ENCODE measurements around the gene RPTOR.
"Not testable (repeated sequence)": the region's sequence is repeated elsewhere in the genome, so short reads cannot be mapped to it uniquely, and the experiment has no call there.

The RPTOR gene

GRCh38 chr17:80615376-80615775 lies 70.7 kb downstream of the RPTOR start:
- DNase-seq (ENCODE audit: low read depth): no peak

GRCh38 chr17:80616705-80617104 lies 72.1 kb downstream of the RPTOR start:
- no peak for DNase-seq (ENCODE audit: low read depth)

GRCh38 chr17:80618304-80618703 lies 73.7 kb downstream of the RPTOR start:
- DNase-seq (ENCODE audit: low read depth): no peak

DNA sequence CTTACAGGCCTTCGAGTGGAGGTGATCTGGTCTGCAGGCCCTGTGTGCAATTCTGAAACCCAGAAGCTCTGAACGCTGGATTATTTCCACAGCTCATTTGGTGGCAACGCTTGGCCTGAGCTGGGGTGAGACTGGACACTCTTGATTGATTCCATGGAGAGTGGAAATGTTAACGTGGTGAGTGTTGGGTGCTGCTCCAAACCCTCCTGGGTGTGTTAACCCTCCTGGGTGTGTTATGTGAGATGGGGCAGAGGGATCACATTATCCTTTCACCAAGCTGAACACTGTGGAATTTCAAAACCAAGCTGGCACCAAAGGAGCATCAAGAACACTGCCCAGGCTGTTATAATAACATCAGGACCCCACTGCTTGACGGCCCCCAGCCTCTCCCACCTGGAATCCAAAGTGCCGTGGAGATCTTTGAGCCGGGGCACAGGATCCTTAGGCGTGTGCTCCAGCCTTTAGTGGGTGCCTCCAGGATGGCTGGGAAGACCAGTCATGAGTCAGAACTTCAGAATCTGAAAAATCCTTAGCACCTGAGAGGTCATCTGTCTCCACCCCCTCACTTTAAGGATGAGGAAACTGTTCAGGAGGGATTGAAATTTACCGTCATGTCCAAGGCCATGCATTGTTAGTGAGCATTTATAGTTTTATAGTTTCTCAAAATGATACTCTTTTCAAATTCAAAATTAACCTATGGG lies 75.0 kb downstream of the RPTOR start:
- no peak for DNase-seq (ENCODE audit: low read depth)

DNA sequence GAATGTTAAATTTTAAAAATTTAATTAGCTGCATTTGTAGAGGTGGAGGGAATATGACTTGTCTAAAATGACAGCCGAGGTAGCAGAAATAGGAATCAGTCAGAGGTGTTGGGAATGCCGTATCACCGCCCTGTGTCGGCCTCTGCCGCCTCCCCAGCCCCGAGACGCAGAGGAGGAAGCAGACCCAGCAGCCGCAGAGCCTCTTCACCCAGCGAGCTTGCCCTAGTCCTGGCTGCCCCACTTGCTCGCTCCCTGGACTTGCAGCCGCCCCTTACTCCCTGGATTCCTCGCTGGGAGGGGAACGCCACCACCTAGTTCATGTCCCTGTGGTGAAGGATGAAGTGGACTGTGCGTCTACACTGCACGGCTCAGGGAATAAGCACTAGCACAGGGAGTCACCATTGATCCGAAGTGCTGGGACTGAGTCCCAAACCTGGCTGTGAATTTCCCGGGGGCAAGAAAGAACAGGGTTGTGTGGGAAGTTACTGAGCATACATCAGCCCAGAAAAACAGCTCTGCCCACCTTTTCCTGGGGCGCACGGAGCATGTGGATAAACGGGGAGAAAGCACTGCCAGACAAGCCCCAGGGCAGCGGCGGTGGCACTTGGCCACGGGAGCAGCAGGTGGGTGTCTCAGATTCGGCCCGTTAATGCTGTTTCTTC lies 76.8 kb downstream of the RPTOR start:
- no peak for DNase-seq (ENCODE audit: low read depth)

- DNase-seq (ENCODE audit: low read depth): no peak
Measured at GRCh38 chr17:80621997-80622357, 77.3 kb downstream of the RPTOR start.

GRCh38 chr17:80624864-80625263 lies 80.2 kb downstream of the RPTOR start:
- no peak for DNase-seq (ENCODE audit: low read depth)

DNA sequence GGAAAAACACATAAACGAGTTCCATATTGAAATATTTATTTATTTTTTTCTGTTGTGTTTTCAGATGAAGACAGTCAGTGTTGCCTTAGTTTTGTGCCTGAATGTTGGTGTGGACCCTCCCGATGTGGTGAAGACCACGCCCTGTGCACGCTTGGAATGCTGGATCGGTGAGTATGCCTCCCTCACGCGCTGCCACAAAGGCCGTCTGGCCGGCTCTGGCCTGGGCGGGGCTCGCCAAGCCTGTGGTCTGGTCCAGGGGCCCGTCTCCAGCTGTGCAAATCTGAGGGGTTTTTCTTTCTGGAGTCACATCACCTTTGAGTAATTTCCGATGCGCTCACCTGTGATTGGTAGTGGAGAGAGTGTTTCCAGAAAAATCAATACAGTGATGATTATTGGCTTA lies 81.0 kb downstream of the RPTOR start:
- no peak for DNase-seq (ENCODE audit: low read depth)

DNA sequence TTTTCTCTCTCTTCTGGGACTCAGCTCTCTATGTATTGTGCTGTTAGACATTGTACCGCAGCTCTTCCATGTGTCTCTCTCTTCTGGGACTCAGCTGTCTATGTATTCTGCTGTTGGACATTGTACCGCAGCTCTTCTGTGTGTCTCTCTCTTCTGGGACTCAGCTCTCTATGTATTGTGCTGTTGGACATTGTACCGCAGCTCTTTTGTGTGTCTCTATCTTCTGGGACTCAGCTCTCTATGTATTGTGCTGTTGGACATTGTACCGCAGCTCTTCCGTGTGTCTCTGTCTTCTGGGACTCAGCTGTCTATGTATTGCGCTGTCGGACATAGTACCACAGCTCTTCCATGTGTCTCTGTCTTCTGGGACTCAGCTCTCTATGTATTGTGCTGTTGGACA lies 84.2 kb downstream of the RPTOR start:
- not testable (repeated sequence) for DNase-seq (ENCODE audit: low read depth)

DNA sequence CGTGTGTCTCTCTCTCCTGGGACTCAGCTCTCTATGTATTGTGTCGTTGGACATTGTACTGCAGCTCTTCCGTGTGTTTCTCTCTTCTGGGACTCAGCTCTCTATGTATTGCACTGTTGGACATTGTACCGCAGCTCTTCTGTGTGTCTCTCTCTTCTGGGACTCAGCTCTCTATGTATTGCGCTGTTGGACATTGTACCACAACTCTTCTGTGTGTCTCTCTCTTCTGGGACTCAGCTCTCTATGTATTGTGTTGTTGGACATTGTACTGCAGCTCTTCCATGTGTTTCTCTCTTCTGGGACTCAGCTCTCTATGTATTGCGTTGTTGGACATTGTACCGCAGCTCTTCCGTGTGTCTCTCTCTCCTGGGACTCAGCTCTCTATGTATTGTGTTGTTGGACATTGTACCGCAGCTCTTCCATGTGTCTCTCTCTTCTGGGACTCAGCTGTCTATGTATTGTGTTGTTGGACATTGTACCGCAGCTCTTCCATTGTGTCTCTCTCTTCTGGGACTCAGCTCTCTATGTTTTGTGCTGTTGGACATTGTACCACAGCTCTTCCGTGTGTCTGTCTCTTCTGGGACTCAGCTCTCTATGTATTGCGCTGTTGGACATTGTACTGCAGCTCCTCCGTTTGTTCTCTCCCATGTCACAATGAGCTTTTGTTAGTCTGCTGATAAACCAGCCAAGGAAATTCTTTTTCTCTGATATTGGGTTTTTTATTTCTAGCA lies 84.8 kb downstream of the RPTOR start:
- no peak for DNase-seq (ENCODE audit: low read depth)

DNA sequence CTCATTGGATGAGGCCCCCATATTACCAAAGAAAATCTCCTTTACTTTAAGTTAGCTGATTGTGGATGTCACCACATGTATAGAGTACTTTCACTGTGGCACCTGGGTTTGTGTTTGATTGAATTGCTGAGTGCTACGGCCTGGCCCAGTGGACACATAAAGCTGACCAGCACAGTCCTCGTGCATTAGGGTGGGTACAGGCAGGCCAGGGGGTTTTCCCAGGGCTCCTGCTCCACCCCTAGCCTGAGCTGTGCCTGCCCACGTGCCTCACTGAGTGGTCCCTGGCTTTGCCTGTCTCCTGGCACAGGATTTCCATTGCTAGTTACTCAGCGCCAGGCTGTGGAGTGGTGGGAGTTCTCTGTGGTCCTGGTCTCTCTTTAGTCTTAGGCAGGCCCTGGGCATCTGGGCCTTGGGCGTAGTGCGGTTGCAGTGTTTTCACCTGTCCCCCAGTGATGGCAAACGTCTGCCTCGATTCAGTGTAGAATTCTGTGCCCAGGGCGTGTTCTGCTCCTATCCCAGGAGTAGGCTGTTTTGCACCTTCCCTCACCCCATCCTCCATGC lies 86.0 kb downstream of the RPTOR start:
- no peak for DNase-seq (ENCODE audit: low read depth)

DNA sequence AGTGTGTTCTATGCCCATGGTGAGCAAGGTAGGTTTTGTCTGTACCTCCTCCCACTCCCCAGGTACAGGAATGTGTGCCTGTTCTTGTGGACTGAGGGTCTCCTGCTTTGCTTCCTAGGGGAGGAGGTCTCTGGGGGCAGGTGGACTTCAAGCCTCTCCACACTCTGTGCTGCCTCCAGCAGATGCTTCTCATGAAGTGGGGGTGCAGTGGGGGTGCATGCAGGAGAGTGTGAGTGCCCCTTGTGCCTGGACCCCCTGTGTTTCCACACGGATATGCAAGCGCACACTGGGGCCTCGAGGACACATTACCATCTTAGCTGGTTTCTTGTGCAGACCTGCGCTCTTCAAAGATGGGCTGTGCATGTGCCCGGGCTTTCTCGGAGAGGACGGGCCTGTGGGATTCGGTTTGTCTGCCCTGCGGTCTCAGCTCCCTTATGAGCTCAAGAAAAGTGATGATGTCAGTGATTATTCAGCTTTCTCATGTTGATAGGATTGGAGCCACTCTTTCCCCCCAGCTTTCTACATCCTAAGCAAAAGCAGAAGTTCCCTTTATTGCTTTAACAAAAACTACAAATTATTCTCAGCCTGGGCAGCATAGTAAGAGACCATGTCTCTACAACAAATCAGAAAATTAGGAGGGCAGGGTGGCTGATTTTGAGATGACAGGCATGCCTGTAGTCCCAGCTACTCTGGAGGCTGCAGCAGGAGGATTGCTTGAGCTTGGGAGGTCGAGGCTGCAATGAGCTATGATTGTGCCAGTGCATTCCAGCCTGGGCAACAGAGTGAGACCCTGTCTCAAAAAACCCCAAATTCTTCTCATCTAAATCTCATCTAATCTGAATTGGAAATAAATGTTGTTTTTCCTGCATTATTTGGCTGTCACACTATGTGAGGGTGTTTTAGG lies 86.8 kb downstream of the RPTOR start:
- DNase-seq (ENCODE audit: low read depth): no peak

GRCh38 chr17:80632046-80632581 lies 87.5 kb downstream of the RPTOR start:
- no peak for DNase-seq (ENCODE audit: low read depth)

GRCh38 chr17:80633207-80633606 lies 88.6 kb downstream of the RPTOR start:
- DNase-seq (ENCODE audit: low read depth): no peak

GRCh38 chr17:80633994-80634566 lies 89.4 kb downstream of the RPTOR start:
- DNase-seq (ENCODE audit: low read depth): no peak

DNA sequence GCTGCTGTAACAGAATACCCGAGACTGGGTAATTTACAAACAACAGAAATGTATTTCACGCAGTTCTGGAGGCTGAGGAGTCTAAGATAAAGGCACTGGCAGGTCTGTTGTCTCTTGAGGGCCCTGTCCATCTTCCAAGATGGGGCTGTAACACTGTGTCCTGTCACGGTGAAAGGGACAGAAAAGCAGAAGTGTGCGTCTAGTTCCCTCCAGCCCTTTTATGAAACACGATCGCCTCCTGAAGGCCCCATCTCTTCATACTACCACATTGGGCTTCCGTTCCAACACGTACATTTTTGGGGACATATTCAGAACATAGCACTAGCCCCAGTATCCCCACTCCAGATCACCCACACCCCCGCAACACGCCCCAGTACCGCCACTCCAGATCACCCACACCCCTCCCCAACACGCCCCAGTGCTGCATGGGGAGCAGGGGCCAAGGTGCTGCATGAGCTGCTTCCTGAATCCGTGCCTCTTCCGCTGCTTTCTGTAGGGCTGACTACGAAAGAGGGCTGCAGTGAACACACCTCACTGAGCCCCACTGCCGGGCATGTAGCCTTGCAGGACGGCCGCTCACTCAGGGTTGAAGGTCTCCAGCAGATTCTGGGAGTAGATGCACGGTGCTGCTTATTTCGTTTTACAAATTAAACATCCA lies 91.9 kb downstream of the RPTOR start:
- no peak for DNase-seq (ENCODE audit: low read depth)

DNA sequence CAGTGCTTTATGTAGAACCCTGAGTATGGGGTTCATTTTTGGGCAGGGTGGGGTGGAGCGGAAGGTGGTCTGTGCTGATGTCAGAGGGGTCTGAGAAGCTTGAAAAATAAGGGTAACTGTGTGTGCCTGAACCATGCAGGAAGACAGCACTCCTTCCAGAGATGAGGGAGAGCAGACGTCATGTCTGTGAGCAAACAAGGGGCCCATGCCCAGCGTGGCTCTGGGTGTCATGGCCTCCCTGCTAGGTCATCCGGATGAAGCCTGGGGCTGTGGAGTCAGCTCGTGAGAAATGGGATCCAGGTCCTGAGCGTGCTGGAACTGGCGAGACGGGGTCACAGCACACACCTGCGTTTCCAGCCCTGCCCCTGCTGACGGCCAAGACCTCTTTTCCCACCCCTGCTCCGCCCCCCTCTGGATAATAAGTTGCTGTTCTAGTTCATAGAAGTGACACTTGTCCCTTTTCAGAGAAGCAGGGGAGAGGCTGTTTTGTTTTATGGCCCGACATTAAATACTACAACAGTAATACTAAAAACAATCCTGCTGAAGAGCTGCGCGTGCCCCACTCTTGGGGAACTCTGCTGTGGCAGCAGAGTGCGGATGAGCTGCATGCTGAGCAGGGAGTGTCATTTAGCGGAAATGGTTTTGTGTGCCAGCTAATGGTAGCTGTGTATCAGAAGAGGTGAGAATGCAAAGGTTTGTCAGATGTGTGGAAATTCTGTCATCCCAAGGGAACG lies 92.6 kb downstream of the RPTOR start:
- DNase-seq (ENCODE audit: low read depth): no peak

DNA sequence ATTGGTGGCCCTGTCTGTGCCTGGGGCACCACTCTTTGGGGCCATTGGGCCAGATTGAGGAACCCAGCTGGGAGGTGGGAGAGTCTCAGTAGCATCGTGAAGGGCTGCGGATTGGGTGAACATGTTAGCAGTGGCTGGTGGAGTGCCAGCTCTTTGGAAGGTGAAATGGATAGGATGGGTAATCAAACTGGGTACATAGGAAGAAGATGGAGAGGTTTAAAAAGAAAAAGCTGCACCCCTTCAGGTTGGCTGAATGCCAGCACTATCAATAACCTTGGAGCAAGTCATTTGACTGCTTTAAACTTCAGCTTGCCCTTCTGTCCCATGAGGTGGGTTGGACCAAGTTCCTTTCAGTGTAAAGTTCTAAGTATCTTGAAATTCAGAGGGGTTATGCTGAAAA lies 95.0 kb downstream of the RPTOR start:
- no peak for DNase-seq (ENCODE audit: low read depth)

- no peak for DNase-seq (ENCODE audit: low read depth)
Measured at GRCh38 chr17:80640366-80641084, 95.9 kb downstream of the RPTOR start.
